Trophoblast cell (in vitro differentiated cells and primary cell): ENCODE results near the gene RPTOR.

Source experiments
- DNase-seq, 2 donors: peaks; one replicate each; pipeline ENCODE4 v3.0.0-alpha.2; 2016
- H2AFZ ChIP-seq: 2 replicates; pipeline ENCODE4 v1.6.1; 2013; ENCODE audit warnings: low read length, moderate library complexity, mild to moderate bottlenecking; ENCODE audit not compliant: insufficient read depth, poor library complexity
- H2AK5ac ChIP-seq: 2 replicates; pipeline ENCODE4 v1.6.1; 2013; ENCODE audit warnings: mild to moderate bottlenecking, low read length
- H2BK120ac ChIP-seq: 2 replicates; pipeline ENCODE4 v1.6.1; 2013; ENCODE audit warnings: low read length, mild to moderate bottlenecking, moderate library complexity; ENCODE audit not compliant: insufficient read depth, poor library complexity
- H2BK12ac ChIP-seq: 2 replicates; pipeline ENCODE4 v1.6.1; 2013; ENCODE audit warnings: mild to moderate bottlenecking, low read length, moderate library complexity
- H2BK5ac ChIP-seq: 2 replicates; pipeline ENCODE4 v1.6.1; 2013; ENCODE audit warnings: low read length, low read depth, moderate library complexity, mild to moderate bottlenecking; ENCODE audit not compliant: poor library complexity
- H3K14ac ChIP-seq: 2 replicates; pipeline ENCODE4 v1.6.1; 2013; ENCODE audit warnings: mild to moderate bottlenecking, low read length
- H3K18ac ChIP-seq: 2 replicates; pipeline ENCODE4 v1.6.1; 2013; ENCODE audit warnings: mild to moderate bottlenecking, low read length
- H3K23ac ChIP-seq: 2 replicates; pipeline ENCODE4 v1.6.1; 2013; ENCODE audit warnings: low read length
- H3K27ac ChIP-seq: 2 replicates; pipeline ENCODE4 v1.5.1; 2013; ENCODE audit warnings: low read depth, mild to moderate bottlenecking, inconsistent platforms, low read length, moderate library complexity
- H3K27me3 ChIP-seq: 2 replicates; pipeline ENCODE4 v1.6.1; 2013; ENCODE audit warnings: inconsistent platforms, mild to moderate bottlenecking, low read length, moderate library complexity; ENCODE audit not compliant: insufficient read depth
- H3K36me3 ChIP-seq, 2 experiments: 1 replicate in 1 of 2; 2 replicates in 1 of 2; pipeline ENCODE4 v1.6.1; 2013; ENCODE audit warnings: low read length in 2 of 2, mild to moderate bottlenecking in 2 of 2, moderate library complexity in 1 of 2; ENCODE audit not compliant: insufficient read depth in 2 of 2, control insufficient read depth in 1 of 2
- H3K4ac ChIP-seq: 2 replicates; pipeline ENCODE4 v1.6.1; 2013; ENCODE audit warnings: low read depth, mild to moderate bottlenecking, low read length, moderate library complexity
- H3K4me1 ChIP-seq, 2 experiments: 1 replicate in 1 of 2; 2 replicates in 1 of 2; pipeline ENCODE4 v1.6.1; 2013; ENCODE audit warnings: low read length in 2 of 2, mild to moderate bottlenecking in 2 of 2, moderate library complexity in 1 of 2; ENCODE audit not compliant: insufficient read depth in 2 of 2, control insufficient read depth in 1 of 2
- H3K4me2 ChIP-seq: 2 replicates; pipeline ENCODE4 v1.6.1; 2013; ENCODE audit warnings: inconsistent platforms, mild to moderate bottlenecking, low read length, moderate library complexity
- H3K4me3 ChIP-seq: 2 replicates; pipeline ENCODE4 v1.5.1; 2013; ENCODE audit warnings: mild to moderate bottlenecking, low read depth, low read length, inconsistent platforms
- H3K79me1 ChIP-seq: one replicate; pipeline ENCODE4 v1.6.1; 2013; ENCODE audit warnings: low read length
- H3K79me2 ChIP-seq: 2 replicates; pipeline ENCODE4 v1.6.1; 2013; ENCODE audit warnings: low read length, mild to moderate bottlenecking; ENCODE audit not compliant: control insufficient read depth, insufficient read depth, poor library complexity
- H3K9ac ChIP-seq: 2 replicates; pipeline ENCODE4 v1.6.1; 2013; ENCODE audit warnings: mild to moderate bottlenecking, low read length
- H3K9me3 ChIP-seq: 2 replicates; pipeline ENCODE4 v1.6.1; 2013; ENCODE audit warnings: low read depth, mild to moderate bottlenecking, control low read depth, inconsistent platforms, low read length; ENCODE audit not compliant: insufficient read depth
- H4K12ac ChIP-seq: 2 replicates; pipeline ENCODE4 v1.6.1; 2013; ENCODE audit warnings: low read depth, mild to moderate bottlenecking, low read length, moderate library complexity
- H4K8ac ChIP-seq: 2 replicates; pipeline ENCODE4 v1.6.1; 2013; ENCODE audit warnings: low read depth, mild to moderate bottlenecking, low read length, moderate library complexity
- H4K91ac ChIP-seq: one replicate; pipeline ENCODE4 v1.6.1; 2013; ENCODE audit warnings: low read depth, mild to moderate bottlenecking, low read length, moderate library complexity
- WGBS: extraction: QIAGEN DNeasy Blood & Tissue Kit; methylation state at CpG from one replicate; pipeline ENCODE4 v1.1.7; 2013; ENCODE audit warnings: missing lambda C conversion rate; ENCODE audit not compliant: insufficient read length, insufficient coverage; ENCODE audit errors: extremely low coverage; 5-methylcytosine and 5-hydroxymethylcytosine counted together

RPTOR gene

GRCh38 chr17:80786887-80787286, 242.2 kb downstream of the RPTOR start:
- Histone ChIP-seq H3K27ac (no peak overlapping the region), H3K9me3 (peaks cover under 1% of the 10 kb centered on the region), H2AK5ac (no peak overlapping the region), H4K12ac (no peak overlapping the region), H2AFZ (no peak overlapping the region), H3K79me1 (peaks cover 9% of the 10 kb centered on the region), H3K79me2 (peaks cover 1% of the 10 kb centered on the region), H3K23ac (no peak overlapping the region), H2BK12ac (no peak overlapping the region), H2BK120ac (no peak overlapping the region), H4K91ac (no peak overlapping the region), H3K27me3 (no peaks in the 10 kb centered on the region), H2BK5ac (no peak overlapping the region), H3K4me3 (no peak overlapping the region), H3K9ac (no peak overlapping the region), H3K4me2 (no peak overlapping the region), H3K18ac (no peak overlapping the region), H3K36me3 (peaks cover 0 to 2% of the 10 kb centered on the region in 2 experiments), H3K14ac (no peak overlapping the region), H4K8ac (no peak overlapping the region), H3K4me1 (peaks cover 15 to 30% of the 10 kb centered on the region in 2 experiments), H3K4ac (no peak overlapping the region)
- WGBS = no CpG with 5 or more reads among the region's 8 CpGs
- no peak for DNase-seq

GRCh38 chr17:80787881-80788280, 243.2 kb downstream of the RPTOR start:
- Histone ChIP-seq H3K4me3 (no peak overlapping the region), H2AFZ (no peak overlapping the region), H3K4me1 (peaks cover 11 to 26% of the 10 kb centered on the region in 2 experiments), H2BK12ac (no peak overlapping the region), H3K14ac (no peak overlapping the region), H2BK5ac (no peak overlapping the region), H4K8ac (no peak overlapping the region), H3K9me3 (no peaks in the 10 kb centered on the region), H3K18ac (no peak overlapping the region), H3K4me2 (no peak overlapping the region), H3K9ac (no peak overlapping the region), H3K23ac (no peak overlapping the region), H3K79me1 (peaks cover 5% of the 10 kb centered on the region), H3K27me3 (no peaks in the 10 kb centered on the region), H3K79me2 (no peaks in the 10 kb centered on the region), H2AK5ac (no peak overlapping the region), H4K12ac (no peak overlapping the region), H3K4ac (no peak overlapping the region), H3K36me3 (peaks cover 0 to 2% of the 10 kb centered on the region in 2 experiments), H2BK120ac (no peak overlapping the region), H4K91ac (no peak overlapping the region), H3K27ac (no peak overlapping the region)
- DNase-seq = no peak
- no CpG with 5 or more reads among the region's 3 CpGs for WGBS

GRCh38 chr17:80789356-80789902, 244.8 kb downstream of the RPTOR start:
- Histone ChIP-seq H3K27ac (peak overlapping the region; percentile 8), H4K91ac (peak overlapping the region; percentile 41), H3K4me1 (peaks cover 12 to 25% of the 10 kb centered on the region in 2 experiments), H3K4ac (no peak overlapping the region), H3K4me3 (no peak overlapping the region), H3K79me1 (peaks cover 3% of the 10 kb centered on the region), H3K4me2 (no peak overlapping the region), H3K9ac (no peak overlapping the region), H4K8ac (no peak overlapping the region), H2AK5ac (no peak overlapping the region), H2BK5ac (no peak overlapping the region), H4K12ac (no peak overlapping the region), H3K9me3 (no peaks in the 10 kb centered on the region), H3K27me3 (no peaks in the 10 kb centered on the region), H3K18ac (no peak overlapping the region), H2BK12ac (no peak overlapping the region), H3K23ac (no peak overlapping the region), H2AFZ (no peak overlapping the region), H2BK120ac (no peak overlapping the region), H3K36me3 (peaks cover 0 to 4% of the 10 kb centered on the region in 2 experiments), H3K79me2 (no peaks in the 10 kb centered on the region), H3K14ac (no peak overlapping the region)
- WGBS = no CpG with 5 or more reads among the region's 7 CpGs
- DNase-seq = no peak

- H4K12ac ChIP-seq = no peak overlapping the region
- peaks cover 0 to 4% of the 10 kb centered on the region in 2 experiments for H3K36me3 ChIP-seq
- H3K79me1 ChIP-seq = peaks cover 3% of the 10 kb centered on the region
- H3K9ac ChIP-seq = no peak overlapping the region
- H3K27ac ChIP-seq = peak overlapping the region; percentile 54
- H2BK12ac ChIP-seq = no peak overlapping the region
- H2BK5ac ChIP-seq = no peak overlapping the region
- H3K4ac ChIP-seq = no peak overlapping the region
- H3K9me3 ChIP-seq = no peaks in the 10 kb centered on the region
- no peak overlapping the region for H3K4me3 ChIP-seq
- H3K4me1 ChIP-seq = peaks cover 12 to 25% of the 10 kb centered on the region in 2 experiments
- H3K4me2 ChIP-seq = no peak overlapping the region
- no peak overlapping the region for H2BK120ac ChIP-seq
- H2AK5ac ChIP-seq = no peak overlapping the region
- DNase-seq = no peak
- no peak overlapping the region for H3K14ac ChIP-seq
- no peaks in the 10 kb centered on the region for H3K79me2 ChIP-seq
- H4K8ac ChIP-seq = no peak overlapping the region
- H2AFZ ChIP-seq = no peak overlapping the region
- peak overlapping the region; percentile 21 for H3K18ac ChIP-seq
- H3K27me3 ChIP-seq = no peaks in the 10 kb centered on the region
- WGBS = no CpG with 5 or more reads among the region's 13 CpGs
- H4K91ac ChIP-seq = no peak overlapping the region
- no peak overlapping the region for H3K23ac ChIP-seq
These were observed 245.6 kb downstream of the RPTOR start for GRCh38 chr17:80790021-80790765.
